ENCODE results near the gene KCNJ12.
"Not testable (repeated sequence)": the region's sequence is repeated elsewhere in the genome, so short reads cannot be mapped to it uniquely, and the experiment has no call there.

Gene KCNJ12

GRCh38 chr17:21408224-21408623, 32.1 kb downstream of the KCNJ12 start:
- DNase-seq (ENCODE audit: low spot score), result not testable (repeated sequence)

GRCh38 chr17:21408766-21409300, 32.7 kb downstream of the KCNJ12 start:
- not testable (repeated sequence) for DNase-seq (ENCODE audit: low spot score)

GRCh38 chr17:21409388-21409787, 33.2 kb downstream of the KCNJ12 start:
- DNase-seq (ENCODE audit: low spot score), result not testable (repeated sequence)

GRCh38 chr17:21409971-21410370, 33.8 kb downstream of the KCNJ12 start:
- not testable (repeated sequence) for DNase-seq (ENCODE audit: low spot score)

GRCh38 chr17:21410371-21410770, 34.2 kb downstream of the KCNJ12 start:
- not testable (repeated sequence) for DNase-seq (ENCODE audit: low spot score)

GRCh38 chr17:21410906-21411678, 34.9 kb downstream of the KCNJ12 start:
- not testable (repeated sequence) for DNase-seq (ENCODE audit: low spot score)

GRCh38 chr17:21411679-21412205, 35.6 kb downstream of the KCNJ12 start:
- not testable (repeated sequence) for DNase-seq (ENCODE audit: low spot score)

GRCh38 chr17:21412207-21412681, 36.1 kb downstream of the KCNJ12 start:
- not testable (repeated sequence) for DNase-seq (ENCODE audit: low spot score)

GRCh38 chr17:21413570-21414279, 37.6 kb downstream of the KCNJ12 start:
- not testable (repeated sequence) for DNase-seq (ENCODE audit: low spot score)

- DNase-seq (ENCODE audit: low spot score), result not testable (repeated sequence)
These were observed 38.5 kb downstream of the KCNJ12 start for GRCh38 chr17:21414616-21415015.

- DNase-seq (ENCODE audit: low spot score), result not testable (repeated sequence)
These were observed 39.2 kb downstream of the KCNJ12 start for GRCh38 chr17:21415166-21415990.

GRCh38 chr17:21416471-21416981, 40.4 kb downstream of the KCNJ12 start:
- DNase-seq (ENCODE audit: low spot score), result not testable (repeated sequence)

GRCh38 chr17:21417349-21417748, 41.2 kb downstream of the KCNJ12 start:
- not testable (repeated sequence) for DNase-seq (ENCODE audit: low spot score)

- no peak for DNase-seq (ENCODE audit: low spot score)
These were observed 41.8 kb downstream of the KCNJ12 start for GRCh38 chr17:21417921-21418320.

- DNase-seq (ENCODE audit: low spot score), result no peak
These were observed 42.5 kb downstream of the KCNJ12 start for GRCh38 chr17:21418446-21419298.

GRCh38 chr17:21419299-21420239, 43.4 kb downstream of the KCNJ12 start:
- DNase-seq (ENCODE audit: low spot score), result no peak

- not testable (repeated sequence) for DNase-seq (ENCODE audit: low spot score)
These were observed 44.4 kb downstream of the KCNJ12 start for GRCh38 chr17:21420503-21421090.

- not testable (repeated sequence) for DNase-seq (ENCODE audit: low spot score)
These were observed 45.5 kb downstream of the KCNJ12 start for GRCh38 chr17:21421421-21422310.

Measured in globus pallidus (tissue), 1 donor.